Duodenal mucosa (tissue), 2 donors: ENCODE measurements around the gene STX8.

ENCODE experiments used
- H3K27ac ChIP-seq: one replicate; pipeline ENCODE4 v1.7.0; 2013; ENCODE audit warnings: low read depth, low read length
- H3K27me3 ChIP-seq, 2 donors: one replicate each; pipeline ENCODE4 v1.7.0; 2013; ENCODE audit warnings: low read length in 2 of 2, control low read depth in 1 of 2; ENCODE audit not compliant: insufficient read depth in 2 of 2, control insufficient read depth in 1 of 2
- H3K36me3 ChIP-seq, 2 donors: one replicate each; pipeline ENCODE4 v1.7.0; 2013; ENCODE audit warnings: low read length in 2 of 2, control low read depth in 1 of 2; ENCODE audit not compliant: insufficient read depth in 2 of 2, control insufficient read depth in 1 of 2
- H3K4me1 ChIP-seq, 2 donors: one replicate each; pipeline ENCODE4 v1.7.0; 2013; ENCODE audit warnings: low read length in 2 of 2, control low read depth in 1 of 2; ENCODE audit not compliant: insufficient read depth in 2 of 2, control insufficient read depth in 1 of 2
- H3K4me3 ChIP-seq, 2 donors: one replicate each; pipeline ENCODE4 v1.7.0; 2013; ENCODE audit warnings: low read length in 2 of 2, low read depth in 1 of 2
- H3K9ac ChIP-seq, 2 donors: one replicate each; pipeline ENCODE4 v1.7.0; 2013; ENCODE audit warnings: low read length in 2 of 2, low read depth in 1 of 2
- H3K9me3 ChIP-seq, 2 donors: one replicate each; pipeline ENCODE4 v1.7.0; 2013; ENCODE audit warnings: low read length in 2 of 2, control low read depth in 1 of 2; ENCODE audit not compliant: control insufficient read depth in 1 of 2

STX8 gene

DNA sequence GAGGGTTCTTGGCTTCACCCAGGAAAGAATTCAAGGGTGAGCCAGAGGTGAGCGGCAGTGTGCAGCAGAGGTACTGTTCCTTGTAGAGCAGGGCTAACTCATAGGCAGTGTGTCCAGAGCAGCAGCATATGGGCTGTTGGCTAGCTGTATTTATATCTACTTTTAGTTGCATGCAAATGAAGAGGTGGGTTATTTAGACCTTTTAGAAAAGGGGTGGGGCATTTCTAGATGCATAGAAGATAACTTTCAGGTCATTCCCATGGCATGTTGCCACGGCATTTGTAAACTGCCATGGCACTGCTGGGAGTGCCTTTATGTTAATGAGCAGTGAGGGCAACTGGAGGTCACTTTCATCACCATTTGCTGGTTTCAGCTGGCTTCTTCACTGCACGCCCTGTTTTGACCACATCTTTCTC, 141.0 kb downstream of the STX8 start:
- Histone ChIP-seq H3K27ac (no peak overlapping the region), H3K27me3 (no peaks in the 10 kb centered on the region), H3K9me3 (no peaks in the 10 kb centered on the region)

GRCh38 chr17:9432934-9433421, 142.6 kb downstream of the STX8 start:
- Histone ChIP-seq H3K36me3 (no peaks in the 10 kb centered on the region), H3K27me3 (no peaks in the 10 kb centered on the region), H3K4me3 (peak overlapping the region in 1 of 2 donors; percentile 3), H3K27ac (no peak overlapping the region), H3K9ac (no peak overlapping the region), H3K9me3 (no peaks in the 10 kb centered on the region), H3K4me1 (peaks cover 0 to 11% of the 10 kb centered on the region in 2 donors)

More for the DNA sequence above, 141.0 kb downstream of the STX8 start:
- no peak overlapping the region for H3K9ac ChIP-seq
- H3K4me1 ChIP-seq, result peaks cover 0 to 11% of the 10 kb centered on the region in 2 donors
- H3K4me3 ChIP-seq, result no peak overlapping the region
- H3K36me3 ChIP-seq, result no peaks in the 10 kb centered on the region

DNA sequence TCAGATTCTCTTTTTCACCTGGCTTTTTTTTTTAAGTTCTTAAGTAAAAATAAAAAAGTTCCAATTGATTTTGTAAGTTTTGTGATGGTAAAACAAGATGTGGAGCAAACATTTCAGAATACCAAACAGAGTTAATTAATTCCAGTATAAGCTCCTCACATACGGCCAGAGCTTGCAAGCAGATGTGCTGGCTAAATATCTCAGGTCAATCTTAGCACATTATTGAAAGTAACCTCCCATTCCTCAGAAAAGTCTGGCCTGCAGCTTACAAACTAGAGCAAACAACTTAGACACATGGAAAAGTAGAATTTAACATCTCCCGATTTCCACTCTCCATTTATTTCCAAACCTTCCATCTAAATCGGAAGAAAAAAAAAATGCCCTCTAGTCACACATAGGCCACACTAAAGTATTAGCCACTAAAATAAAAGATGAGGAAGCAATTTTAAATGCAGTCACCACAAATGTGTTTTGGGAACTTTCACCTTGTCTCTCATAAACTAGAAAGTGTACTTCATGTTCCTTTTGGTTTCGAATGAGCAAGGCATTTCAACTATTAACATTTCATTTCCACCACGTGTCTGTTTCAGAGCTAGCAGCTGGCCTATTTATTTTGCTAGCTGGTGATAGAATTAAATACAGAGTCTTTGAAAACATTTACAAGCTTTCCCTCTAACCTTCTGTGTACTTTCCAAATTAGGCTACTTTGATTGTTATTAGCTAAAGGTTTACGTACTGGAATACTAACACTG, 143.3 kb downstream of the STX8 start:
- Histone ChIP-seq H3K36me3 (no peaks in the 10 kb centered on the region), H3K4me3 (no peak overlapping the region), H3K4me1 (peaks cover 0 to 11% of the 10 kb centered on the region in 2 donors), H3K9ac (no peak overlapping the region), H3K27me3 (no peaks in the 10 kb centered on the region), H3K27ac (no peak overlapping the region), H3K9me3 (no peaks in the 10 kb centered on the region)

GRCh38 chr17:9431620-9432019, 144.0 kb downstream of the STX8 start:
- peaks cover 0 to 11% of the 10 kb centered on the region in 2 donors for H3K4me1 ChIP-seq
- no peaks in the 10 kb centered on the region for H3K27me3 ChIP-seq
- no peaks in the 10 kb centered on the region for H3K36me3 ChIP-seq
- no peak overlapping the region for H3K9ac ChIP-seq
- H3K4me3 ChIP-seq, result no peak overlapping the region
- no peak overlapping the region for H3K27ac ChIP-seq
- H3K9me3 ChIP-seq, result no peaks in the 10 kb centered on the region

- no peak overlapping the region for H3K4me3 ChIP-seq
- H3K27me3 ChIP-seq, result no peaks in the 10 kb centered on the region
- no peak overlapping the region for H3K27ac ChIP-seq
- H3K9ac ChIP-seq, result no peak overlapping the region
- H3K36me3 ChIP-seq, result no peaks in the 10 kb centered on the region
- H3K4me1 ChIP-seq, result peaks cover 0 to 4% of the 10 kb centered on the region in 2 donors
- no peaks in the 10 kb centered on the region for H3K9me3 ChIP-seq
These were observed 147.9 kb downstream of the STX8 start for GRCh38 chr17:9427465-9428315.

- Histone ChIP-seq H3K9ac (no peak overlapping the region), H3K9me3 (no peaks in the 10 kb centered on the region), H3K27me3 (no peaks in the 10 kb centered on the region), H3K4me1 (no peaks in the 10 kb centered on the region), H3K36me3 (no peaks in the 10 kb centered on the region), H3K27ac (no peak overlapping the region), H3K4me3 (no peak overlapping the region)
These were observed 151.5 kb downstream of the STX8 start for GRCh38 chr17:9424071-9424640.

DNA sequence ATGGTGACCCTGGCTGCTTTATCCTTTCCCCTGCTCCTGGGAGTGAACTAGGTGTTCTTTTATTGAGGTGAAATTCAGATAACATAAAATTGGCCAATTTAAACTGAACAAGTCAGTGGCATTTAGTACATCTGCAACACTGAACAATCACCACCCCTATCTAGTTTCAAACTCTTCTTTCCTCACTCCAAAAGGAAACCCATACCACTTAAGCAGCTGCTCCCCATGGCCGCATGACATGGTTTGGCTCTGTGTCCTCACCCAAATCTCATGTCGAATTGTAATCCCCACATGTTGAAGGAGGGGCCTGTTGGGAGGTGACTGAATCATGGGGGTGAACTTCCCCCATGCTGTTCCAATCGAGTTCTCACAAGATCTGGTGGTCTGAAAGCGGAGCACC, 154.1 kb downstream of the STX8 start:
- Histone ChIP-seq H3K36me3 (no peaks in the 10 kb centered on the region), H3K4me1 (no peaks in the 10 kb centered on the region), H3K4me3 (no peak overlapping the region), H3K9me3 (peaks cover 0 to 2% of the 10 kb centered on the region in 2 donors), H3K27ac (no peak overlapping the region), H3K27me3 (no peaks in the 10 kb centered on the region), H3K9ac (no peak overlapping the region)

DNA sequence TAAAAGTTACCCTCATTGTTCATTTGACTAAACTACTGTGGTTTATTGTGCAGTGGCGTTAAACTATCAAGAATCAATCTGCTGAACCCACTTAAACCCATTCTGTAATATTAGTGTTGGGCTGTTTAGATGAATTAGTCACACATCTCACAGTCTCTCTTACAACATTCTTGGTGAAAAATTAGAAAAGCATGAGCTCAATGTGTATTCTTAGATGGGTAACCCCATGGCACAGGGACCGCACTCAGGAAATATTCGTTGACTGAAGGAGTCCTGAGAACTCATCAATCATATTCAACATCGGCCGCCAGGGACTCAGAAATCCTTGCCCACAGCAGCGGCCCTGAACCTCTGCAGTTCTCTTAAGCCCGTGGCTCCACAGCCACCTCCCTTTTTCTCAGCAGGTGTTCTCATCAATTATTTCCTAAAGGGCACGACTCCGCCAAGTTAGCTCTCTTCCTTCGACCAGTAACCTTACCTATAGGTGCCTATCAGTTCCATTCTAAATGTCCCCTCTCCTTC, 155.6 kb downstream of the STX8 start:
- H3K9me3 ChIP-seq, result peaks cover 0 to 2% of the 10 kb centered on the region in 2 donors
- H3K4me3 ChIP-seq, result no peak overlapping the region
- H3K27me3 ChIP-seq, result no peaks in the 10 kb centered on the region
- H3K27ac ChIP-seq, result no peak overlapping the region
- no peak overlapping the region for H3K9ac ChIP-seq
- no peaks in the 10 kb centered on the region for H3K4me1 ChIP-seq
- H3K36me3 ChIP-seq, result no peaks in the 10 kb centered on the region

DNA sequence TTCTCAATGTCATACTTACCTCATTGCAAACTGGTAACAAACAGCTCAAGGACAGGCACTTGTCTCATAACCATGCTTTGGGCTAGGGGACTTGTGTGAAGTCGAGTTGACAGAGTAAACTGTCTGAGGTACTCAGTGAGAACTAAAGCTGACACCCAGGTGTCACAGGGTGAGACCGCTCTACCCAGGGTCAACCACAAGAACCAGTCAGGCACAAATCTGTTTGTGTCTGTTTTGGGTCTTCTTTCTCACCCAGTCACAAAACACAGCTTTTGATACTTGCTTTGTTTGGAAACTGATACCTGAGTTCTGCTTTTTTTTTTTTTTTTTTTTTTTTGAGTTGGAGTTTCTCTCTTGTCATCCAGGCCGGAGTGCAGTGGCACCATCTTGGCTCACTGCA, 161.1 kb downstream of the STX8 start:
- Histone ChIP-seq H3K9me3 (peaks cover 0 to 2% of the 10 kb centered on the region in 2 donors), H3K27ac (no peak overlapping the region), H3K27me3 (no peaks in the 10 kb centered on the region), H3K36me3 (no peaks in the 10 kb centered on the region), H3K9ac (no peak overlapping the region), H3K4me1 (no peaks in the 10 kb centered on the region), H3K4me3 (no peak overlapping the region)

- Histone ChIP-seq H3K4me3 (no peak overlapping the region), H3K27me3 (no peaks in the 10 kb centered on the region), H3K27ac (no peak overlapping the region), H3K36me3 (no peaks in the 10 kb centered on the region), H3K4me1 (no peaks in the 10 kb centered on the region), H3K9me3 (no peaks in the 10 kb centered on the region), H3K9ac (no peak overlapping the region)
These were observed 164.9 kb downstream of the STX8 start for GRCh38 chr17:9410737-9411136.
